AG10803 (cell line): ENCODE results near the gene RAB3GAP1.
"Not testable (repeated sequence)": the region's sequence is repeated elsewhere in the genome, so short reads cannot be mapped to it uniquely, and the experiment has no call there.

Experiments used
- DNase-seq: peaks from one replicate; pipeline ENCODE4 v3.0.0; 2010; ENCODE audit warnings: low read depth
- H3K4me3 ChIP-seq: 2 replicates; pipeline ENCODE4 v1.5.1; 2011; ENCODE audit warnings: mild to moderate bottlenecking, low read length, control low read depth
- CTCF ChIP-seq: conservative IDR thresholded peaks from 2 replicates; pipeline ENCODE4 v1.5.1; 2011; ENCODE audit warnings: mild to moderate bottlenecking, low read length, control low read depth, inconsistent platforms

RAB3GAP1 gene

GRCh38 chr2:135103843-135104242 lies 51.8 kb downstream of the RAB3GAP1 start:
- no peak for TF ChIP-seq CTCF
- no peak for DNase-seq
- H3K4me3 ChIP-seq = no peak overlapping the region

DNA sequence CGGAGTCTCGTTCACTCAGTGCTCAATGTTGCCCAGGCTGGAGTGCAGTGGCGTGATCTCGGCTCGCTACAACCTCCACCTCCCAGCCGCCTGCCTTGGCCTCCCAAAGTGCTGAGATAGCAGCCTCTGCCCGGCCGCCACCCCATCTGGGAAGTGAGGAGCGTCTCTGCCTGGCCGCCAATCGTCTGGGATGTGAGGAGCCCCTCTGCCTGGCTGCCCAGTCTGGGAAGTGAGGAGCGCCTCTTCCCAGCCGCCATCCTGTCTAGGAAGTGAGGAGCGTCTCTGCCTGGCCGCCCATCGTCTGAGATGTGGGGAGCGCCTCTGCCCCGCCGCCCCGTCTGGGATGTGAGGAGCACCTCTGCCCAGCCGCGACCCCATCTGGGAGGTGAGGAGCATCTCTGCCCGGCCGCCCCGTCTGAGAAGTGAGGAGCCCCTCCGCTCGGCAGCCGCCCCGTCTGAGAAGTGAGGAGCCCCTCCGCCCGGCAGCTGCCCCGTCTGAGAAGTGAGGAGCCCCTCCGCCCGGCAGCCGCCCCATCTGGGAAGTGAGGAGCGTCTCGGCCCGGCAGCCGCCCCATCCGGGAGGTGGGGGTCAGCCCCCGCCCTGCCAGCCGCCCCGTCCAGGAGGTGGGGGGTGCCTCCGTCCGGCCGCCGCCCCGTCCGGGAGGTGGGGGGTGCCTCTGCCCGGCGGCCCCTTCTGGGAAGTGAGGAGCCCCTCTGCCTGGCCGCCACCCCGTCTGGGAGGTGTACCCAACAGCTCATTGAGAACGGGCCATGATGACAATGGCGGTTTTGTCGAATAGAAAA lies 53.6 kb downstream of the RAB3GAP1 start:
- DNase-seq, H3K4me3 ChIP-seq: not testable (repeated sequence)

GRCh38 chr2:135113322-135113721 lies 61.2 kb downstream of the RAB3GAP1 start:
- no peak for DNase-seq
- no peak for TF ChIP-seq CTCF

DNA sequence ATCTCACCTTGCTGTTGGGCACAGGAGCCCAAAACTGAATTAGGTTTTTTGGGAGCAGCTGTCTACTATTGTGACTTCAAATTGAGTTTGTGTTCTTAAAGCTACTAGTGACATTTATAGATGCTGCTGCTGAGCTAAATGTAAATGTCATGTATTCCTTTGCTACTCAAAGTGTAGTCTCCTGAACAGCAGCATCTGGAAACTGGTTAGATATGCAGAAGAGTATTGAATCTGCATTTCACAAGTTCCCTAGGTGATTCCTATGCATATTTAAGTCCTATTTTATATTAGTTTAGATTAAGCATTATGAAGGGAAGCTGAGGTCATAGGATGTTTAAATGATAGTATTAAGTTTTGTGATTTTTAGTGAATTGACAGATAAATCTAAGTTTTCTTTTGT lies 67.5 kb downstream of the RAB3GAP1 start:
- TF ChIP-seq CTCF = no peak
- no peak for DNase-seq

More at GRCh38 chr2:135113322-135113721, 61.2 kb downstream of the RAB3GAP1 start:
- H3K4me3 ChIP-seq = no peak overlapping the region

GRCh38 chr2:135121016-135121657 lies 69.0 kb downstream of the RAB3GAP1 start:
- no peak for DNase-seq
- no peak overlapping the region for H3K4me3 ChIP-seq
- TF ChIP-seq CTCF = no peak

More for the DNA sequence above, 67.5 kb downstream of the RAB3GAP1 start:
- no peak overlapping the region for H3K4me3 ChIP-seq

- DNase-seq, H3K4me3 ChIP-seq: not testable (repeated sequence)
Measured at GRCh38 chr2:135121658-135122039, 69.6 kb downstream of the RAB3GAP1 start.

GRCh38 chr2:135124924-135125886 lies 73.1 kb downstream of the RAB3GAP1 start:
- DNase-seq = peak; percentile 26
- H3K4me3 ChIP-seq = no peak overlapping the region
- TF ChIP-seq CTCF = no peak
